Type B pancreatic cell (in vitro differentiated cells): ENCODE measurements around the gene FOXJ1. TPM values are rescaled to one million over a fixed set of nuclear protein-coding genes. Genes with fewer than 3 reads are reported as not detected.
A peak's percentile ranks its signal among the peaks of the same experiment; 100 is the strongest.

Experiments used
- DNase-seq: peaks from one replicate; pipeline ENCODE4 v3.0.0; 2021; ENCODE audit warnings: mixed read lengths; ENCODE audit not compliant: unreplicated experiment; ENCODE audit errors: extremely low spot score
- H3K27ac Mint-ChIP-seq: 2 replicates; pipeline ENCODE4 v1.8.0; 2021; ENCODE audit warnings: mild to moderate bottlenecking, mixed read lengths
- H3K27me3 Mint-ChIP-seq: 2 replicates; pipeline ENCODE4 v1.8.0; 2021; ENCODE audit warnings: mixed read lengths
- H3K36me3 Mint-ChIP-seq: 2 replicates; pipeline ENCODE4 v1.8.0; 2021; ENCODE audit warnings: mixed read lengths
- H3K4me1 Mint-ChIP-seq: one replicate; pipeline ENCODE4 v1.8.0; 2021; ENCODE audit warnings: mixed read lengths; ENCODE audit not compliant: unreplicated experiment
- H3K4me3 Mint-ChIP-seq: 2 replicates; pipeline ENCODE4 v1.8.0; 2021; ENCODE audit warnings: mild to moderate bottlenecking, mixed read lengths
- H3K9me3 Mint-ChIP-seq: 2 replicates; pipeline ENCODE4 v1.8.0; 2021; ENCODE audit warnings: mixed read lengths
- CTCF ChIP-seq: fragments of 200-600 bp; sonication (generic); conservative IDR thresholded peaks from 2 replicates; pipeline ENCODE4 v1.5.0; 2021; ENCODE audit warnings: antibody characterized with exemption, mild to moderate bottlenecking
- total RNA-seq: library from RNA; stranded (reverse); gene quantifications from 2 replicates; pipeline ENCODE4 v1.2.1, GENCODE V29; 2021; ENCODE audit warnings: low replicate concordance

The FOXJ1 gene
- total RNA-seq, 1 donor from 2014 or later, result 18.2 TPM

GRCh38 chr17:76148015-76148326 is 6.9 kb upstream of the FOXJ1 start:
- no peaks in the 10 kb centered on the region for H3K36me3 Mint-ChIP-seq
- H3K9me3 Mint-ChIP-seq, result no peaks in the 10 kb centered on the region
- H3K4me3 Mint-ChIP-seq, result no peak overlapping the region
- peaks cover 16% of the 10 kb centered on the region for H3K4me1 Mint-ChIP-seq
- DNase-seq, result no peak
- H3K27ac Mint-ChIP-seq, result no peak overlapping the region
- peak; percentile 28 for TF ChIP-seq CTCF
- no peaks in the 10 kb centered on the region for H3K27me3 Mint-ChIP-seq

- DNase-seq, result no peak
- H3K36me3 Mint-ChIP-seq, result no peaks in the 10 kb centered on the region
- H3K27ac Mint-ChIP-seq, result no peak overlapping the region
- peaks cover 2% of the 10 kb centered on the region for H3K27me3 Mint-ChIP-seq
- no peaks in the 10 kb centered on the region for H3K9me3 Mint-ChIP-seq
- peaks cover 21% of the 10 kb centered on the region for H3K4me1 Mint-ChIP-seq
- H3K4me3 Mint-ChIP-seq, result no peak overlapping the region
- TF ChIP-seq CTCF, result peak; percentile 75
Measured at GRCh38 chr17:76147211-76148014, 6.4 kb upstream of the FOXJ1 start.

- Mint-ChIP-seq H3K4me3 (no peak overlapping the region), H3K4me1 (peaks cover 27% of the 10 kb centered on the region), H3K9me3 (no peaks in the 10 kb centered on the region), H3K27ac (no peak overlapping the region), H3K27me3 (peaks cover 10% of the 10 kb centered on the region), H3K36me3 (no peaks in the 10 kb centered on the region)
- no peak for TF ChIP-seq CTCF
- no peak for DNase-seq
Measured at GRCh38 chr17:76146053-76146851, 5.2 kb upstream of the FOXJ1 start.

- Mint-ChIP-seq H3K4me1 (peaks cover 27% of the 10 kb centered on the region), H3K27me3 (peaks cover 17% of the 10 kb centered on the region), H3K27ac (peak overlapping the region; percentile 61), H3K36me3 (no peaks in the 10 kb centered on the region), H3K4me3 (no peak overlapping the region), H3K9me3 (no peaks in the 10 kb centered on the region)
- no peak for DNase-seq
- TF ChIP-seq CTCF, result no peak
Measured at GRCh38 chr17:76145231-76146052, 4.4 kb upstream of the FOXJ1 start.

- no peak for TF ChIP-seq CTCF
- H3K4me1 Mint-ChIP-seq, result peaks cover 33% of the 10 kb centered on the region
- no peak overlapping the region for H3K27ac Mint-ChIP-seq
- no peaks in the 10 kb centered on the region for H3K36me3 Mint-ChIP-seq
- no peak for DNase-seq
- peak overlapping the region; percentile 86 for H3K4me3 Mint-ChIP-seq
- no peaks in the 10 kb centered on the region for H3K9me3 Mint-ChIP-seq
- peaks cover 41% of the 10 kb centered on the region for H3K27me3 Mint-ChIP-seq
Measured at GRCh38 chr17:76142585-76143041, 1.6 kb upstream of the FOXJ1 start.
